Right lobe of liver (tissue), 6 donors: ENCODE results near the gene FKBP9. TPM values are rescaled to one million over a fixed set of nuclear protein-coding genes. Genes with fewer than 3 reads are reported as not detected.
A peak's percentile ranks its signal among the peaks of the same experiment; 100 is the strongest.

Source experiments
- ATAC-seq, 4 donors: fragments of 200-7000 bp; cut with Tn5 transposase; one replicate each; pipeline ENCODE4 v1.9.1; 2020; ENCODE audit warnings: mild to moderate bottlenecking in 4 of 4, moderate library complexity in 4 of 4
- DNase-seq, 3 donors: peaks; one replicate each; pipeline ENCODE4 v3.0.0-alpha.2; 2020
- H3K27ac ChIP-seq, 3 donors: fragments of 200-600 bp; one replicate each; pipeline ENCODE4 v1.8.0; 2022
- H3K27me3 ChIP-seq, 2 donors: fragments of 200-600 bp; one replicate each; pipeline ENCODE4 v1.8.0; 2022
- H3K36me3 ChIP-seq, 4 donors: fragments of 200-600 bp; sonication (generic) in 1 of 4; one replicate each; pipeline versions ENCODE4 v1.5.1 to v1.8.0; 2017 to 2022; ENCODE audit warnings: control low read depth in 1 of 4
- H3K4me1 ChIP-seq, 4 donors: fragments of 200-600 bp; sonication (generic) in 1 of 4; one replicate each; pipeline versions ENCODE4 v1.5.1 to v1.8.0; 2017 to 2022; ENCODE audit warnings: control low read depth in 1 of 4
- H3K4me3 ChIP-seq, 3 donors: fragments of 200-600 bp; one replicate each; pipeline ENCODE4 v1.8.0; 2022
- H3K9me3 ChIP-seq, 4 donors: fragments of 200-600 bp; sonication (generic) in 1 of 4; one replicate each; pipeline versions ENCODE4 v1.5.1 to v1.8.0; 2017 to 2022; ENCODE audit warnings: control low read depth in 1 of 4
- CTCF ChIP-seq, 4 donors: fragments of 200-600 bp in 3 of 4; fragments of 450-650 bp in 1 of 4; IDR thresholded peaks; one replicate each; pipeline versions ENCODE4 v1.5.1 to v1.8.0; 2016 to 2022; ENCODE audit warnings: antibody characterized with exemption in 4 of 4, mild to moderate bottlenecking in 2 of 4
- POLR2A ChIP-seq: fragments of 450-650 bp; IDR thresholded peaks from one replicate; pipeline ENCODE4 v1.6.1; 2017; ENCODE audit warnings: antibody characterized with exemption, mild to moderate bottlenecking
- WGBS: methylation state at CpG from one replicate; pipeline ENCODE4 v1.1.6; 2018; ENCODE audit warnings: low coverage, low lambda C conversion rate; ENCODE audit not compliant: insufficient coverage; ENCODE audit errors: missing lambda C conversion rate; 5-methylcytosine and 5-hydroxymethylcytosine counted together
- intact Hi-C, 2 donors: fragments of 100-400 bp; cut with DNase I; formaldehyde crosslinking; loops; one replicate each; pipeline versions ENCODE4 v1.11.2 to v1.14.1; 2022
- small RNA-seq, 2 experiments: library from RNA; depleted of rRNA; stranded (forward); fragments of <200 nt; gene quantifications; one replicate each; pipeline ENCODE3, GENCODE V24; 2016
- total RNA-seq, 6 experiments: library from RNA; depleted of rRNA in 2 of 6; stranded (reverse); fragments of >200 nt in 2 of 6; fragmentation: NEBNext Ultra II Directional in 3 of 6; extraction: Animal tissue kit (Norgen Biotek cat#: 25700) in 3 of 6; gene quantifications; one replicate each; pipeline versions ENCODE4 v1.1.0 to v1.2.4, GENCODE V29; 2016 to 2023
- donor health status: DM: no; HTN: yes; CAD: no.
- donor health status: DM: no; HTN: no; CAD: no.
- donor health status: DM: no; HTN: no; CAD: no.
- donor health status: DM: no; HTN: yes; CAD: no.
- donor health status: DM: no; HTN: yes; CAD: no.

FKBP9 gene
- total RNA-seq, 6 experiments from 2014 or later: 22.2 to 54.6 (median 37.6) TPM

DNA sequence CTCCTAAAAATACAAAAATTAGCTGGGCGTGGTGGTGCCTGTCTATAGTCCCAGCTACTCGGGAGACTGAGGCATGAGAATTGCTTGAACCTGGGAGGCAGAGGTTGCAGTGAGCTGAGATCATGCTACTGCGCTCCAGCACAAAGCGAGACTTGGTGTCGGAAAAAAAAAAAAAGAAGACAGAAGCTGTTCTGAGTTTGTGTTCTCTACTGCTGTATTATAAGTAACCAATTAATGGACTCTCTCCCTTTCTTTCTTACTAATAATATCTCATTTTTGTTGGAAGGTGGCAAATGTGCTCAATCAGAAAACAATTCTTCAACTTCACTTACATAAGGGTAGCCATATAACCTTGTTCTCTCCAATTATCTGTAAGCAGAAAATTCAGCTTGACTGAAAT, 97.9 kb downstream of the FKBP9 start:
- no peak for TF ChIP-seq CTCF (IDR thresholded peaks at IDR 0.05)
- TF ChIP-seq POLR2A: no peak
- no peak for DNase-seq
- H3K36me3 ChIP-seq: no peaks in the 10 kb centered on the region
- WGBS: 66% methylated on average over 5 of the region's 5 CpGs
- ATAC-seq: peak in 3 of 4 donors; percentile 25 to 63 (median 32)
- H3K27ac ChIP-seq: no peak overlapping the region
- intact Hi-C loops: no loop called here
- no peaks in the 10 kb centered on the region for H3K9me3 ChIP-seq
- peaks cover 0 to 17% (median 8%) of the 10 kb centered on the region in 4 donors for H3K4me1 ChIP-seq
- H3K4me3 ChIP-seq: no peak overlapping the region
- no peaks in the 10 kb centered on the region for H3K27me3 ChIP-seq

Small RNAs within 50 kb of the gene (small RNA-seq; reads per million reads assigned to genes)
- gene AC083863.1: 0 reads per million in 2 experiments
- gene RN7SL505P: 0 reads per million in 2 experiments
- gene RNU6-388P: 0 reads per million in 2 experiments
- gene RPS29P14: 0 reads per million in 2 experiments

Other genes starting within 250 kb of the FKBP9 start
- 10 to 100 TPM in 4 of 6 experiments, 1 to 10 TPM in 2; 7.0 to 14.5 (median 10.5) TPM for gene KBTBD2, start 65.7 kb upstream of the FKBP9 start, total RNA-seq
- gene NT5C3A, start 105.3 kb downstream of the FKBP9 start, total RNA-seq: 10 to 100 TPM in 3 of 6 experiments, 1 to 10 TPM in 3; 7.7 to 26.7 (median 11.0) TPM
- 1 to 10 TPM; 3.4 to 5.8 (median 4.8) TPM for gene RP9, start 152.0 kb downstream of the FKBP9 start, total RNA-seq
- gene BBS9, start 172.1 kb downstream of the FKBP9 start, total RNA-seq: 1 to 10 TPM; 3.0 to 8.0 (median 6.6) TPM